ENCODE results near the gene PDZD7.
"Not testable (repeated sequence)": the region's sequence is repeated elsewhere in the genome, so short reads cannot be mapped to it uniquely, and the experiment has no call there.

Gene PDZD7

GRCh38 chr10:100981178-100981772 lies 49.7 kb downstream of the PDZD7 start:
- DNase-seq, result peak in 1 of 2 experiments; percentile 0

GRCh38 chr10:100980711-100981110 lies 50.2 kb downstream of the PDZD7 start:
- DNase-seq, result peak; percentile 4 to 9

- no peak for DNase-seq
Observed at GRCh38 chr10:100980311-100980710, 50.6 kb downstream of the PDZD7 start.

- peak; percentile 0 to 7 for DNase-seq
Observed at GRCh38 chr10:100979791-100980272, 51.1 kb downstream of the PDZD7 start.

GRCh38 chr10:100978901-100979195 lies 52.1 kb downstream of the PDZD7 start:
- DNase-seq, result peak; percentile 5 to 10

- no peak for DNase-seq
Observed at GRCh38 chr10:100978121-100978900, 52.6 kb downstream of the PDZD7 start.

GRCh38 chr10:100977436-100977835 lies 53.5 kb downstream of the PDZD7 start:
- DNase-seq, result peak in 1 of 2 experiments; percentile 8

- DNase-seq, result peak in 1 of 2 experiments; percentile 1
Observed at GRCh38 chr10:100976906-100977305, 54.0 kb downstream of the PDZD7 start.

- DNase-seq, result not testable (repeated sequence)
Observed at GRCh38 chr10:100975397-100975796, 55.5 kb downstream of the PDZD7 start.

GRCh38 chr10:100972904-100973535 lies 57.9 kb downstream of the PDZD7 start:
- DNase-seq, result peak in 1 of 2 experiments; percentile 10

- DNase-seq, result peak in 1 of 2 experiments; percentile 25
Observed at GRCh38 chr10:100972115-100972903, 58.6 kb downstream of the PDZD7 start.

- peak in 1 of 2 experiments; percentile 13 for DNase-seq
Observed at GRCh38 chr10:100970914-100971811, 59.8 kb downstream of the PDZD7 start.

- DNase-seq, result peak in 1 of 2 experiments; percentile 46
Observed at GRCh38 chr10:100970076-100970913, 60.6 kb downstream of the PDZD7 start.

GRCh38 chr10:100969187-100970075 lies 61.5 kb downstream of the PDZD7 start, which contains the start of gene SEMA4G:
Gene SEMA4G, plus strand, starts transcription at chr10:100969504. Its CDS starts 3,409 bp downstream, at chr10:100972913.
- DNase-seq, result peak; percentile 68 to 69

- DNase-seq, result no peak
Observed at GRCh38 chr10:100968863-100969186, 62.1 kb downstream of the PDZD7 start.

- DNase-seq, result peak in 1 of 2 experiments; percentile 10
Observed at GRCh38 chr10:100968062-100968736, 62.7 kb downstream of the PDZD7 start.

- no peak for DNase-seq
Observed at GRCh38 chr10:100967332-100967731, 63.6 kb downstream of the PDZD7 start.

- DNase-seq, result no peak
Observed at GRCh38 chr10:100966887-100967286, 64.0 kb downstream of the PDZD7 start.

GRCh38 chr10:100965820-100966219 lies 65.1 kb downstream of the PDZD7 start:
- no peak for DNase-seq
